H1 (cell line): ENCODE measurements around the gene SMAP1. TPM values are rescaled to one million over a fixed set of nuclear protein-coding genes. Genes with fewer than 3 reads are reported as not detected.

Experiments used
- CTCF ChIA-PET: fragments of 300-600 bp; sonication (Branson Sonifier 250); formaldehyde crosslinking; loops from one replicate; lab custom pipeline; 2021; ENCODE audit not compliant: partially characterized antibody; lab: Charles Lee
- POLR2A ChIA-PET: fragments of 300-600 bp; sonication (Branson Sonifier 250); formaldehyde crosslinking; loops from one replicate; lab custom pipeline; 2021; ENCODE audit warnings: inconsistent platforms; ENCODE audit not compliant: partially characterized antibody; lab: Charles Lee
- DNase-seq, 2 experiments: peaks; one replicate each; pipeline versions ENCODE4 v3.0.0 to v3.0.0-alpha.2; 2010 to 2022; ENCODE audit warnings: low spot score in 2 of 2, low read depth in 1 of 2, mixed read lengths in 1 of 2
- FAIRE-seq: peaks from 2 replicates; lab custom pipeline; 2011; peaks lifted over from hg19 to GRCh38; lab: Jason Lieb, UNC
- H2AFZ ChIP-seq: 2 replicates; pipeline ENCODE4 v1.8.1; 2012; ENCODE audit warnings: low read length, inconsistent platforms
- H2AK5ac ChIP-seq: 2 replicates; pipeline ENCODE4 v1.6.1; 2013; ENCODE audit warnings: low read depth, low read length
- H2BK120ac ChIP-seq: replicated peaks from 2 replicates; pipeline ENCODE3; 2013; ENCODE audit warnings: low read depth, low read length, inconsistent platforms
- H2BK12ac ChIP-seq: 2 replicates; pipeline ENCODE4 v1.6.1; 2013; ENCODE audit warnings: low read depth, low read length
- H2BK15ac ChIP-seq: 2 replicates; pipeline ENCODE4 v1.6.1; 2013; ENCODE audit warnings: low read length
- H2BK20ac ChIP-seq: 2 replicates; pipeline ENCODE4 v1.6.1; 2013; ENCODE audit warnings: low read length
- H2BK5ac ChIP-seq: 2 replicates; pipeline ENCODE4 v1.6.1; 2013; ENCODE audit warnings: low read depth, low read length
- H3K14ac ChIP-seq: 2 replicates; pipeline ENCODE4 v1.6.1; 2013; ENCODE audit warnings: inconsistent platforms; ENCODE audit not compliant: insufficient read length
- H3K18ac ChIP-seq: 2 replicates; pipeline ENCODE4 v1.6.1; 2013; ENCODE audit warnings: low read length; ENCODE audit errors: extremely low read depth
- H3K23ac ChIP-seq: 2 replicates; pipeline ENCODE4 v1.6.1; 2013; ENCODE audit warnings: inconsistent platforms; ENCODE audit not compliant: insufficient read length
- H3K23me2 ChIP-seq: 2 replicates; pipeline ENCODE4 v1.6.1; 2013; ENCODE audit warnings: low read depth, low read length
- H3K27ac ChIP-seq: 2 replicates; pipeline ENCODE4 v1.6.1; 2011; ENCODE audit warnings: low read depth, low read length, inconsistent platforms
- H3K27me3 ChIP-seq, 4 experiments: replicated peaks in 1 of 4; 1 replicate in 1 of 4; 2 replicates in 3 of 4; pipeline versions ENCODE4 v1.6.1 to v1.8.1; 2011 to 2013; ENCODE audit warnings: low read length in 3 of 4, mild to moderate bottlenecking in 3 of 4, inconsistent platforms in 2 of 4, mixed read lengths in 2 of 4, moderate library complexity in 1 of 4; ENCODE audit not compliant: control insufficient read depth in 3 of 4, insufficient read depth in 3 of 4; ENCODE audit errors: extremely low read depth in 1 of 4
- H3K36me3 ChIP-seq, 4 experiments: 2 replicates each; pipeline versions ENCODE4 v1.6.1 to v1.8.1; 2011 to 2013; ENCODE audit warnings: mild to moderate bottlenecking in 4 of 4, low read length in 3 of 4, moderate library complexity in 2 of 4, control low read depth in 1 of 4, inconsistent platforms in 1 of 4; ENCODE audit not compliant: insufficient read depth in 4 of 4, control insufficient read depth in 2 of 4
- H3K4ac ChIP-seq: replicated peaks from 2 replicates; pipeline ENCODE3; 2013; ENCODE audit warnings: low read length, low read depth, mixed read lengths, inconsistent platforms; ENCODE audit not compliant: insufficient read length
- H3K4me1 ChIP-seq, 4 experiments: replicated peaks in 1 of 4; 1 replicate in 1 of 4; 2 replicates in 3 of 4; pipeline versions ENCODE4 v1.6.1 to v1.8.1; 2011 to 2013; ENCODE audit warnings: low read length in 3 of 4, inconsistent platforms in 2 of 4, mixed read lengths in 1 of 4; ENCODE audit not compliant: insufficient read depth in 4 of 4, control insufficient read depth in 3 of 4
- H3K4me2 ChIP-seq, 2 experiments: 2 replicates each; pipeline versions ENCODE4 v1.6.1 to v1.8.1; 2011 to 2013; ENCODE audit warnings: low read depth in 2 of 2, low read length in 2 of 2, control low read depth in 1 of 2, inconsistent platforms in 1 of 2, mild to moderate bottlenecking in 1 of 2; ENCODE audit not compliant: insufficient read depth in 1 of 2
- H3K4me3 ChIP-seq, 4 experiments: fragments of 200-600, 300-600 bp in 1 of 4; sonication (generic), shearing (Covaris generic), sonication (Bioruptor Twin) in 1 of 4; 2 replicates each; pipeline versions ENCODE4 v1.5.1 to v1.8.1; 2011 to 2016; ENCODE audit warnings: low read length in 4 of 4, low read depth in 3 of 4, control low read depth in 2 of 4, inconsistent platforms in 2 of 4, mild to moderate bottlenecking in 2 of 4, mixed read lengths in 1 of 4, moderate library complexity in 1 of 4; ENCODE audit not compliant: insufficient read depth in 2 of 4; ENCODE audit errors: extremely low read depth in 1 of 4
- H3K56ac ChIP-seq: replicated peaks from 2 replicates; pipeline ENCODE3; 2013; ENCODE audit warnings: low read depth, mild to moderate bottlenecking, mixed read lengths, low read length, inconsistent platforms; ENCODE audit not compliant: insufficient read length
- H3K79me1 ChIP-seq: 2 replicates; pipeline ENCODE4 v1.6.1; 2013; ENCODE audit warnings: low read depth, low read length, control low read depth
- H3K79me2 ChIP-seq, 2 experiments: 2 replicates each; pipeline versions ENCODE4 v1.6.1 to v1.8.1; 2012 to 2013; ENCODE audit warnings: low read length in 2 of 2, mild to moderate bottlenecking in 2 of 2, inconsistent platforms in 1 of 2; ENCODE audit not compliant: insufficient read depth in 2 of 2, control insufficient read depth in 1 of 2
- H3K9ac ChIP-seq, 4 experiments: replicated peaks in 1 of 4; 1 replicate in 1 of 4; 2 replicates in 3 of 4; pipeline versions ENCODE4 v1.6.1 to v1.8.1; 2011 to 2013; ENCODE audit warnings: low read depth in 3 of 4, low read length in 3 of 4, control low read depth in 2 of 4, mild to moderate bottlenecking in 2 of 4, moderate library complexity in 2 of 4, inconsistent platforms in 1 of 4; ENCODE audit errors: extremely low read depth in 1 of 4
- H3K9me3 ChIP-seq, 2 experiments: 2 replicates each; pipeline versions ENCODE4 v1.6.1 to v1.8.1; 2012 to 2013; ENCODE audit warnings: mild to moderate bottlenecking in 2 of 2, moderate library complexity in 2 of 2, control low read depth in 1 of 2, inconsistent platforms in 1 of 2, low read depth in 1 of 2, low read length in 1 of 2, mixed read lengths in 1 of 2; ENCODE audit not compliant: insufficient read depth in 2 of 2
- H4K20me1 ChIP-seq, 2 experiments: replicated peaks in 1 of 2; 2 replicates each; pipeline versions ENCODE3 to v1.8.1; 2011 to 2013; ENCODE audit warnings: inconsistent platforms in 2 of 2, low read length in 2 of 2, mild to moderate bottlenecking in 1 of 2; ENCODE audit not compliant: insufficient read depth in 2 of 2, control insufficient read depth in 1 of 2
- H4K5ac ChIP-seq: 2 replicates; pipeline ENCODE4 v1.6.1; 2013; ENCODE audit warnings: low read length, low read depth, mixed read lengths, inconsistent platforms; ENCODE audit not compliant: insufficient read length
- H4K8ac ChIP-seq: 2 replicates; pipeline ENCODE4 v1.8.0; 2013; ENCODE audit warnings: mild to moderate bottlenecking, moderate library complexity, low read length, inconsistent platforms; ENCODE audit not compliant: insufficient read depth; ENCODE audit errors: extremely low read depth
- H4K91ac ChIP-seq: replicated peaks from 2 replicates; pipeline ENCODE3; 2013; ENCODE audit warnings: low read length, mixed read lengths, inconsistent platforms; ENCODE audit not compliant: insufficient read length
- ASH2L ChIP-seq: fragments of 200-600, 300-600 bp; sonication (generic); IDR thresholded peaks from one replicate; pipeline ENCODE4 v1.7.1; 2017; ENCODE audit warnings: low read length
- BACH1 ChIP-seq: IDR thresholded peaks from 2 replicates; pipeline ENCODE4 v1.6.1; 2012; ENCODE audit warnings: low read length, improper control_type of control experiment
- GTF2F1 ChIP-seq: IDR thresholded peaks from 2 replicates; pipeline ENCODE4 v1.6.1; 2012; ENCODE audit warnings: low read depth, low read length, improper control_type of control experiment, borderline replicate concordance
- HDAC2 ChIP-seq, 2 experiments: fragments of 300-600 bp in 1 of 2; sonication (generic) in 1 of 2; IDR thresholded peaks; 2 replicates each; pipeline ENCODE4 v1.6.1; 2011 to 2012; ENCODE audit warnings: low read depth in 2 of 2, low read length in 2 of 2, mild to moderate bottlenecking in 2 of 2, moderate library complexity in 2 of 2, borderline replicate concordance in 1 of 2, inconsistent platforms in 1 of 2
- JUND ChIP-seq: IDR thresholded peaks from 2 replicates; pipeline ENCODE4 v1.6.1; 2011; ENCODE audit warnings: mild to moderate bottlenecking, improper control_type of control experiment, low read length
- MAFK ChIP-seq: IDR thresholded peaks from 2 replicates; pipeline ENCODE4 v1.6.1; 2012; ENCODE audit warnings: low read depth, mild to moderate bottlenecking, improper control_type of control experiment, low read length
- MAX ChIP-seq: IDR thresholded peaks from 2 replicates; pipeline ENCODE4 v1.6.1; 2012; ENCODE audit warnings: inconsistent platforms
- NANOG ChIP-seq: IDR thresholded peaks from 2 replicates; pipeline ENCODE4 v1.6.1; 2011; ENCODE audit warnings: low read length, low read depth, mild to moderate bottlenecking, inconsistent platforms; ENCODE audit not compliant: insufficient read depth, poor library complexity, severe bottlenecking
- POU5F1 ChIP-seq: IDR thresholded peaks from 2 replicates; pipeline ENCODE4 v1.6.1; 2011; ENCODE audit warnings: low read depth, mild to moderate bottlenecking, low read length, moderate library complexity
- SIRT6 ChIP-seq: IDR thresholded peaks from one replicate; pipeline ENCODE4 v1.7.1; 2012; ENCODE audit warnings: low read length, inconsistent platforms
- SP2 ChIP-seq: IDR thresholded peaks from 2 replicates; pipeline ENCODE4 v1.6.1; 2012; ENCODE audit warnings: mild to moderate bottlenecking, low read length, inconsistent platforms
- TEAD4 ChIP-seq: IDR thresholded peaks from 2 replicates; pipeline ENCODE4 v1.6.1; 2012; ENCODE audit warnings: low read depth, low read length, inconsistent platforms, mixed read lengths
- WGBS, 2 experiments: shearing (Covaris generic) in 1 of 2; methylation state at CpG; one replicate each; pipeline versions ENCODE4 v1.1.6 to v1.1.7; 2013 to 2015; ENCODE audit warnings: low lambda C conversion rate in 2 of 2, mixed read lengths in 2 of 2, inconsistent platforms in 1 of 2, low coverage in 1 of 2, missing lambda C conversion rate in 1 of 2; ENCODE audit not compliant: insufficient replicate concordance in 2 of 2, insufficient coverage in 1 of 2, insufficient read length in 1 of 2; ENCODE audit errors: extremely low coverage in 1 of 2, missing lambda C conversion rate in 1 of 2; 5-methylcytosine and 5-hydroxymethylcytosine counted together
- polyA plus RNA-seq, 7 experiments: library from polyadenylated mRNA; depleted of rRNA in 3 of 7; stranded (reverse) in 5 of 7; unstranded in 2 of 7; fragments of >200 nt in 5 of 7; fragments of 200-250 nt in 2 of 7; gene quantifications; 1 replicate in 5 of 7; 2 replicates in 1 of 7; 4 replicates in 1 of 7; pipeline versions ENCODE4 v1.2.1 to v1.2.3, GENCODE V29; 2011 to 2013; ENCODE audit warnings: missing spikeins in 2 of 7, mixed read lengths in 2 of 7
- total RNA-seq: library from RNA; stranded (reverse); fragmentation: NEBNext Ultra II Directional; extraction: Animal tissue kit (Norgen Biotek cat#: 25700); gene quantifications from 2 replicates; pipeline ENCODE4 v1.2.1, GENCODE V29; 2021
- TF ChIP-seq, protein P1 (sequence below): IDR thresholded peaks from 2 replicates; pipeline ENCODE4 v1.6.1; 2012; ENCODE audit warnings: low read length, inconsistent platforms

The SMAP1 gene
- total and polyA plus RNA-seq, 2 of the 8 experiments (the other 6 are each of a cell fraction or from before 2014, with no cell fraction given) = 18.8 to 32.4 TPM

DNA sequence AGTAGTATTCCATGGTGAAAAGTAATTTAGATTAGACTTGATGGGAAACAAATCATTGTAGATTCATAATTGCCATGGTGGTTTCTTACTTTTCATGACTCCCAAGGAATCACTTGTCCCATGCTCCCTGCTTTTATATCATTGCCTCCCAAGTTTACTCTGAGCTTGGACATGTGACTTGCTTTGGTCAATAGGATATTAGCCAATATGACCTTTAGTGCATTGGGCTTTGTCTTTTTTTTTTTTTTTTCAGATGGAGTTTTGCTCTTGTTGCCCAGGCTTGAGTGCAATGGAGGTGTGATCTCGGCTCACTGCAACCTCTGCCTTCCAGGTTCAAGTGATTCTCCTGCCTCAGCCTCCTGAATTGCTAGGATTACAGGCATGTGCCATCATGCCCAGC lies 15.5 kb upstream of the SMAP1 start:
- no peak overlapping the region for H3K18ac ChIP-seq
- CTCF ChIA-PET = interaction anchor here (1.2 to 2.8 kb wide), 3 partner anchors 9 to 131 kb away, joined by 3 to 10 read pairs (median 5); no protein-coding TSS in a partner anchor
- no peak overlapping the region for H4K5ac ChIP-seq
- no peak overlapping the region for H3K4me2 ChIP-seq
- H3K9me3 ChIP-seq = no peaks in the 10 kb centered on the region
- POLR2A ChIA-PET = interaction anchor here (0.9 kb wide), 1 partner anchor 10 kb away, joined by 3 read pairs; no protein-coding TSS in a partner anchor
- no peak overlapping the region for H3K56ac ChIP-seq
- H2AK5ac ChIP-seq = no peak overlapping the region
- no peak overlapping the region for H3K4me3 ChIP-seq
- no peak overlapping the region for H3K27ac ChIP-seq
- no peak overlapping the region for H2BK20ac ChIP-seq
- no peaks in the 10 kb centered on the region for H3K36me3 ChIP-seq
- H2AFZ ChIP-seq = no peak overlapping the region
- H2BK5ac ChIP-seq = no peak overlapping the region
- no peak for DNase-seq
- no peaks in the 10 kb centered on the region for H3K23me2 ChIP-seq
- H2BK120ac ChIP-seq = no peak overlapping the region
- H4K8ac ChIP-seq = no peak overlapping the region
- H2BK15ac ChIP-seq = no peak overlapping the region
- H3K14ac ChIP-seq = no peak overlapping the region
- H3K23ac ChIP-seq = no peak overlapping the region
- H4K91ac ChIP-seq = no peak overlapping the region
- 88% methylated on average over 1 of the region's 1 CpG; no CpG with 5 or more reads in 1 of the 2 experiments for WGBS, 2 experiments
- H3K79me2 ChIP-seq = no peaks in the 10 kb centered on the region
- H3K79me1 ChIP-seq = no peaks in the 10 kb centered on the region
- no peak overlapping the region for H2BK12ac ChIP-seq
- no peak overlapping the region for H3K4ac ChIP-seq
- no peaks in the 10 kb centered on the region for H4K20me1 ChIP-seq
- H3K27me3 ChIP-seq = no peaks in the 10 kb centered on the region
- H3K9ac ChIP-seq = no peak overlapping the region
- H3K4me1 ChIP-seq = no peaks in the 10 kb centered on the region
- no peak for FAIRE-seq
- TF ChIP-seq TEAD4 (no peak), MAFK (no peak), BACH1 (no peak), SP2 (no peak), JUND (no peak), MAX (no peak), SIRT6 (no peak), GTF2F1 (no peak), HDAC2 (IDR thresholded peaks at IDR 0.05; ENCODE audit: borderline replicate concordance in 1 of 2, low read depth in 2 of 2, low read length in 2 of 2) (no peak), NANOG (no peak), ASH2L (no peak), POU5F1 (no peak)
- TF ChIP-seq, protein P1, sequence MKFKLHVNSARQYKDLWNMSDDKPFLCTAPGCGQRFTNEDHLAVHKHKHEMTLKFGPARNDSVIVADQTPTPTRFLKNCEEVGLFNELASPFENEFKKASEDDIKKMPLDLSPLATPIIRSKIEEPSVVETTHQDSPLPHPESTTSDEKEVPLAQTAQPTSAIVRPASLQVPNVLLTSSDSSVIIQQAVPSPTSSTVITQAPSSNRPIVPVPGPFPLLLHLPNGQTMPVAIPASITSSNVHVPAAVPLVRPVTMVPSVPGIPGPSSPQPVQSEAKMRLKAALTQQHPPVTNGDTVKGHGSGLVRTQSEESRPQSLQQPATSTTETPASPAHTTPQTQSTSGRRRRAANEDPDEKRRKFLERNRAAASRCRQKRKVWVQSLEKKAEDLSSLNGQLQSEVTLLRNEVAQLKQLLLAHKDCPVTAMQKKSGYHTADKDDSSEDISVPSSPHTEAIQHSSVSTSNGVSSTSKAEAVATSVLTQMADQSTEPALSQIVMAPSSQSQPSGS = no peak
